ENCODE results near the gene DRD2.

DRD2 gene

DNA sequence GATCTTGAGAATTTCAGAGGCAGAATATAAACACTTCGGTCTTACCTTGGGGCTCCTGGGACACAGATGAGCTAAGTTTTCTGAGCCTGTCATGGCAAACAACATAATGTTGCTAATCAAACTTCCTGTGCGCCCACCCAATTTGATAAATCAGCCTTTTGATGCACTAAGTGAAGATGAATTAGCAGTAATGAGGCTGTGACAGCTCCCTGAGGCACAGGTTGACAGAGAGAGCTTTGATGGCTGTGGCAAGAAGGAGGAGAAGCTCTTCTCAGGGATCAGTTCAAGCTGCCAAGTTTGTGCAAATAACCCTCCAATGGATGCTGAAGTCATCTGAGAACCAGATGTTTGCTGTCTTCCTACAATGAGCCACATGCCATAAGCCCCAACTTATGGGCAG, 34.4 kb downstream of the DRD2 start:
- DNase-seq = no peak

DNA sequence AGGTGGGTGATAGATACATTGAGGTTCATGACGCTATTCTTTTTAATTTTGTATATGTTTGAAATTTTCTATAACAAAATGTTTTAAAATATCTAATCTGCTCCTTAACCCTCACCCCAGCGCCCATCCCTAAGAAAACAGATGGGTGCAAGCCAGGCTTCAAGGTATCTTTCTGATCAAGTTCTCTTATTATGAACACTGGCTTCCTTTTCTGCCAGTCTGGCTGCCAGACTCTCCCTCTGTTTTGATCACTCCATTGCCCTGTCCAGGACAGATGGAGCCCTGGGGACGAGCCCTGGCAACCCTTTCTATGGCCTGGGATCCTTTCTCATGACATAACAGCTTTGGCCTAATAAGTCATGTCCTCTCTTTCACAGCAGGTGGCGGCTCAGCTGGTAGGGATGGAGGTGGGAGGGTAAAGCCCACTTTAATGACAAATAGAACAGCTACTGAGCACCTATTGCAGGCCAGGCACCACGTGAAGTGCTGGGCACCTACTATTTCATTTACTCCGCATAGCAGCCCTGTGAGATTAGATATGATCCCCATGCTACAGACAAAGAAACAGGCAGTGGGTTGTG, 38.4 kb downstream of the DRD2 start:
- no peak for DNase-seq

DNA sequence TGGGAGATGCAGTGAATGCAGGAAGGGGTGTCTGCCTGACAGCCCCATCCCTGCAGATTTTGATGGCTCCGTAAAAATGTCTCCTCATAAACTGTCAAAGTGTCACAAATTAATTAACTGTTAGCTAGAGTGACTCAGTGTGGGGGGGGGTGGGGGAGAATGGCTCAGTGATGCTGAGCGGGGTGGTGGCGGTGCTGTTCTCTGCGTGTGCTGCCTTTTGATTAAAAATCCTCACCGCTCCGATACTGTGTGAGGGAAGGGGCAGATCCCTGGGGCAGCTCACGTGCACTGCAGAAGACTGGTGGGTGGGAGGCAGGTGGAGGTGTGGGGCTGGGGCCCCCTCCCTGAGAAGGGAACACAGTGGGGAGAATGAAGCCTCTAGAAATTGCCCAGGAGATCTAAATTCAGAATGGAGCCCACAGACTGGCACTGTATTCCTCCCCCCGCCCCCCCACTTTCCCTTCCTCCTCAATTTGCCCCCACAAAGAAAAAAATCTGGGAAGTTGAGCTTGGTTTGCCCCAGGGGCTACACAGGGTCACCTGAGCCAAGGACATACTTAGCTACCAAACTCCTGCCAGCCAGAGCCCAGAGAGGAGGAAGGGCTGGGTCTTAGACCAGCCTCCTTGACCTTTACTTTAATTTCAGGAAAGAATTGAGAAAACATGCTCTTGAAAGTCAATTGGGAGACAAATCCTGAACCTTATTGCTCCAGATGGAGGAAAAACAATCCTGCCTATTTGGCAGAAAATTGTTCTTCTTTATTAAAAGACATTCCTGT, 39.8 kb downstream of the DRD2 start:
- DNase-seq = no peak

DNA sequence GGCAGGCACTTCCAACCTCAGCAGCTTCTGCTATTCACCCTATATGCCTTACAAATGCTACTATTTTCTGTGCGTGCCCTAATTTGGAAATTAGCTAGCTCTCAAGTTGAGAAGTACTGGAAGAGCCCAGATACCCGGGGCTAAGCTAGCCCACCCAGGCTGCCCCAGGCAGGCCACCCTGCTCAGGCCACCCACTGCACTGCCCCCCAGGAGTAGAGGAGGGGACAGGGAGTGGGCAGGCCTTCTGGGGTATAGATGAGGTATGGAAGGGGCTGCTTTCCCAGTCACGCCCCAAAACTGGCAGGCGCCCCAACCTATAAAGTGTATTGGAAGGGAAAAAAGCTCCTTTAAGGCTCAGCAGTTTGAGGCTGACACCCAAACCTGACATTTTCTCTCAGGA, 43.5 kb downstream of the DRD2 start:
- DNase-seq = no peak

DNA sequence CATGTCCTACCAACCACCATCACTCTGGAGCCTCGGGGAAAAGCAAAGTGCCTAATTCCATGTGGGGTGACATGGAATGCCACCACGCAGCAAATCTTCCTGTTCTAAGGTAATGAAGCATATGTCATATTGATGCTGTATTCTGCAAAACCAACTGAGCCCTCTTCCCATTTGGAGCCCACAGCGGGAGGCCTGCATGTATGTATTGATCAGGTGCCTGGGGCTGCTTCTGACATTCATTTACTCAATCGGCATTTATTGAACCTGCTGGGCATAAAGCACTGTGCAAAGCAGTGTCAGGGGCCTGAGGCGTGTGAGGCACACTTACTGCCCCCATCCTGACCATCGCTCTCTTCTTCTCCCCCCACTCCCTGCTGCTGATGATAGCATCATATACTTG, 48.5 kb downstream of the DRD2 start:
- DNase-seq = no peak

DNA sequence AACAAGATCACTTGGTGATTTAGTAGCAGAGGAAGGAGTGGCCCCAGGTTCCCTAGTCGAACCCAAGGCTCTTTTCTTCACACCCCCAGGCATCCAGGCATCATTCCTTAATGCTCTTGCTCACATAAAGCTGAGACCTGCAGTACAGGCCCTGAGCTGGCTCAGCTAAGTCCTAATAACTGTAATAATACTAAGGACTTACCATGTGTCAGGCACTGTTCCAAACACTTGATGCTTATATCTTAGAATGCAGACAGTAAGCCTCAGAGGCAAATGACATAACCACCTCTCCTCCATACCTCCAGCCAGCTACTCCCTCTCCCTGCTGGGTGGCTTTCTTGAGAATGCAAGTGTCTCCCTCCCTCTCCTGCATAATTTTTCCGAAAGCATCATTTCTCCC, 54.4 kb downstream of the DRD2 start:
- no peak for DNase-seq

DNA sequence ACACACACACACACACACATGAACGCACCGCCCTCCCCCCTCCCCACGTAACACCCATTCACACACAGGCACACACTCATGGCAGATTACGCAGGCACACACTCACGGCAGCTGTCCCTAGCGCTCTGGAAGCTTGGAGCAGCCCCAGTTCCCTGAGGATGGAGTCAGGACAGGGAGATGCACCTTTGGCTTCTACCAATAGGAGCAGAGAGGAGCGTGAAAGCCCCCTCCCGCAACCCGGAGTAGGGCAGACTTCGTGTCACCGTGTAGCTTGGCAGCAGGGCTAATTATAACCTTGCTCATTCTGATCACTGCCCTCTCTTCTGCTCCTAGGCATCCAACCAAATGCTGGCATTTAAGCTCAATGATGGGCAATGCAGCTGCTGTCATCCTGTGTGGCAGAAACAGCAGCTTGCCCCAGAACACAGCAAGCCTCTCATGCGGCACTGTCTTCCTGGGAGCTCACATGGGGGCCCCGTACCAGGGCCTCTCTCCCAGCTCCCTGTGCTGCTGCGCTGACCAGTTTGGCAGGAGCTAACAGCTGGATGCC, 55.7 kb downstream of the DRD2 start:
- no peak for DNase-seq

DNA sequence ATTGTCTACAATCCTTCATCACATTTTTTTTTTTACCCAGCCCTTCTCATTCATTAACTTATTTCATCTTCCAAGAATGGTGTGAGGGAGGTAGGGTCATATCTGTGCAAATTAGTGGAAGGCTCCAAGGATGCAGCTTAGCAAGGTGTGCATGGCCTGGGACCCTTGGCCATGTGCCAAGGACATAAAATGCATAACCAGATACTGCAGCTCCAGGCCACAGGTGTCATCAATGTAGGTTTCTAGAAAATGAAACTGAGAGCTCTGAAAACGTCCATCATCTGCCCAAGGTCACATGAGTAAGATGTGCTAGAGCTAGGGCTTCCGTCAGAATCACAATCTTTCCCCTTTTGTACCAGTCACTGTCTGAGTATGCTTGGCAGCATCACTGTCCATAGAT, 57.8 kb downstream of the DRD2 start:
- DNase-seq = no peak

DNA sequence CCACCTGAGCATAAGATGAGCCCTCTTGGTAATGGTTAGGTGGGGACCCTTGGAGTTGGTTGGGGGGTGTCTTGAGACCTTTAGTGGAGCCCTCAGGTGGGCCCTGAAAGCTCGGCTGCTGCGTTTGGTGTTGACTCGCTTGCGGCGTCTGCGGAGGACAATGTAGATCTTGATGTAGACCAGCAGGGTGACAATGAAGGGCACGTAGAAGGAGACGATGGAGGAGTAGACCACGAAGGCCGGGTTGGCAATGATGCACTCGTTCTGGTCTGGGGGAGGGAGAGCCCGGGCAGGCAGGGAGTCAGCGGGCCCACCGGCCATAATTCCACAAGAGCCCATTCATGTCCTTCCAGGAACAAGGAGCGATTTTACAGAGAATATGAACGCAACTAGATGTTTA, 59.9 kb downstream of the DRD2 start:
- DNase-seq = no peak

DNA sequence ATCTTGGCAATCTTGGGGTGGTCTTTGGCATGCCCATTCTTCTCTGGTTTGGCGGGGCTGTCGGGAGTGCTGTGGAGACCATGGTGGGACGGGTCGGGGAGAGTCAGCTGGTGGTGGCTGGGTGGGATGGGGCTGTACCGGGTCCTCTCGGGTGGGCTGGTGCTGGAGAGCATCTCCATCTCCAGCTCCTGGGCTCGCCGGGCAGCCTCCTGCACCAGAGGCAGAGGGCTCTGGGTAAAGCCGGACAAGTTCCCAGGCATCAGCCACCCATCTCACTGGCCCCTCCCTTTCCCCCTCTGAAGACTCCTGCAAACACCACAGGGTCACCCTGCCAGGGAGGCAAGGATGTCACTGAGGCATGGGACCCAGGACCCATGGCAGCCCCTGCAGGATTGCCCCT, 62.5 kb downstream of the DRD2 start:
- DNase-seq = no peak

DNA sequence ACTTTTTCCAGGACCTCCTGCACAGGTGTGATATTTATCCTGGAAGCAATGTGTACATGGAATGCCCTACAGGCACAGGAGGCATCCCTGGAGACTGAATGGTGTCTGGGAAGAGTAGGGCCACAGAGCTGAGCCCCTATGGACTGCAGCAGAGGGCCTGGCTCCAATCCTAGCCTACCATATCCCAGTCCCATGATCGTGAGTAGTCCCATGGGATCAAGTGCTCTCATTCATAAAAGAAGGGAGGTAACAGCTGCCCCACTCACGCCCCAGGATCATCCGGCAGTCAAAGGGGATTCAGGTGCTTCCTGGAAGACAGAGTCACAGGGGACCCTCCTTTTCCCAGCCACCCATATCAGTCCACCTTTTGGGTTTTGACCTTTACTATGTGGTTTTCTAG, 63.7 kb downstream of the DRD2 start:
- DNase-seq = no peak

DNA sequence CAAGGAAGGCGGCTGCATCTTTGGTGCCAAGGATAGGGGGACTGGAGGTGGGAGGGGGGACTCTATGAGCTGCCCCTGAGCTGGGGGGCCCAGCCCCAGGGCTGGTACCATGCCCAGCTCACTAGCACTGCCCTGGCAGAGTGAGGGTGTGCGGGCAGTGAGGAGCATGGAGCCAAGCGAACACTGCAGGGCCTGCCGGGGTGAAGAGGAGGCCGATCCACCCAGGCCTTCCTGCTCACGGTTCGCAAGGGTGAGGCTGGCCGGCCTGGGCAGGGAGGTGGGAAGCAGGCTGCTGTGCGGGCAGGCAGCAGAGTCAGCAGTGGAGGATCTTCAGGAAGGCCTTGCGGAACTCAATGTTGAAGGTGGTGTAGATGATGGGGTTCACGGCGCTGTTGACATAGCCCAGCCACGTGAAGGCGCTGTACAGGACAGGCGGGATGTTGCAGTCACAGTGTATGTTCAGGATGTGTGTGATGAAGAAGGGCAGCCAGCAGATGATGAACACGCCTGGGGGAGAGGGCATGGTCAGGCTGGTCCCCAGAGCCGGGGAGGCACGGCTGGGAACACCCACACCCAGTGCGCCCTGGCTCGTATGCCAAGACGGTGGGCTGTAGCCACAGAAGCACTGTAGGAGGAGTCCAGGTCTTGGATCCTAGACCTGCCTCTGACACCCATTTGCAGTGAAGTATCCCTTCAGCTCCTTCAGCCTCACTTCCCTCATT, 64.6 kb downstream of the DRD2 start:
- no peak for DNase-seq

DNA sequence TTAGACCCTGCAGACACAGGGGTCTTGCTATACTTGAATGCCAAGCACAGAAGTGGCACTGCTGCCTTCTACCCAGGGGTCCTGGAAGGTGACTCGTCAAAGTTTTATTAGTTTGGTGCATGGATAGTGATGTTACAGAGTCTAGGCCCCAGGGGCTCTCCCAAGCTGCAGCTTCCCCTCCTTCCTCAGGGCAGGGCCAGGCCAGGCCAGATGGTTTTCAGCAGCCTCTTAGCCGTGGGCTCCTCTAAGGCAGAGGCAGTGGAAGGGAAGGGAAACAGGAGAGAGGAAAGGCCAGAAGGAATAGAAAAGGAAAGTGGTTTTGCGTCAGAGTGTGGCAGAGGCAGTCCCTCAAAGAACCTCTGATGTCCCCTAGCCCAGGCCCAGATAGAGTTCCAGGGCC, 65.7 kb downstream of the DRD2 start:
- no peak for DNase-seq

DNA sequence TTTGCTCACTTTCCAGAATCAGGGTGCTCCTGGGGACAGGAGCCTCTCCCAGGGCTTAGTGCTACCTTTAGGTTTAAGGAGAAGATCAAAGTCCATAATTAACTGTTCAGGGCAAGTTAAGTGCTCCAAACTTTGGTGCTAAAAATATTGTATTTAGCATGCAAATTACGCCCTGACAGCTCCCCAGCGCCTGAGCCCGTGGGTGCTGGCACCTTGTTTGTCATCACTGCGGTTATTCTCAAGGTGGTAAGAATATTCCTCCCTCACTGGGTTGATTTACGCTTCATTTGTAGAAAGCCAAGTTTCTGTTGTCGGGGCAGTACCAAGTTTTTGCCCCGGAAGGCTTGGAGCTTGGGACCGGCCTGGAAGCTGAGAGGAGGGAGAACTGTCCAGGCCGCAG, 66.3 kb downstream of the DRD2 start:
- DNase-seq = no peak

DNA sequence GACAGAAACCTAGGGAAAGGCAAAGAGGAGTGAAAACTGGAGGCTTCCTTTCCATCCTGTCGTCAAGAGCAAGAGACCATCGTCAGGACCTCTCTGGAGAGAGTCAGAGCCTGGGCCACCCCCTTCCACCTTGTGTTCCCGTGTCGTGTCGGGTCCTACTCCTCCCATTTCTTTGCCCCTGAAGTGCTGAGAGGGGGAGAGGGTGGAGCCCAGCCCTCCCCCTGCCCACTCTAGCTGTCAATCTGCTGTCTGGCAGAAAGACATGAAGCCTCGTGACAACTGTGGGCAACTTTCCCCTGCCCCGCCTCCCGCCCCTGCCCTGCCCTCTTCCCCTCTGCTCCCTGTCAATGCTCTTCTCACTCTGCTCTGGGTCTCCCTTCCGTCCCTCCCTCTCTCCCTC, 67.0 kb downstream of the DRD2 start:
- DNase-seq = no peak

DNA sequence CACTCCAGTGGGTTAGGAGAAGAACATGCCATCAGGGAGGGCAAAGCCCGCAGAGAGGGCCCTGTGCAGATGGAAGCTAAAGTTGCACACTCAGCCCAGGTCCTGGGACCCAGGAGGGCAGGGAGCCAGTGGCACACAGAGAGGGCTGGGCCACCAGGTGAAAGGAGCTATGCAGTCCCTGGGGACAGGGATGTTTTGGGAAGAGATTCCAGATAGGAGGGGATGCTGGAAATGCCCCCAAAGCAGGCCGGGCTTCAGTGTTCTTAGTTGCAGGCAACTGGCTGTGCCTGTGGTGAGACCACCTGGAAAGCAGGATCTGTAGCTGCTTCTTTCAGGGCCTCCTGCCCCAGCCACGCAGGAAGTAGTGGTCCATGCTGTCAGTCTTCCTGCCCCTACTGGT, 68.0 kb downstream of the DRD2 start:
- no peak for DNase-seq

DNA sequence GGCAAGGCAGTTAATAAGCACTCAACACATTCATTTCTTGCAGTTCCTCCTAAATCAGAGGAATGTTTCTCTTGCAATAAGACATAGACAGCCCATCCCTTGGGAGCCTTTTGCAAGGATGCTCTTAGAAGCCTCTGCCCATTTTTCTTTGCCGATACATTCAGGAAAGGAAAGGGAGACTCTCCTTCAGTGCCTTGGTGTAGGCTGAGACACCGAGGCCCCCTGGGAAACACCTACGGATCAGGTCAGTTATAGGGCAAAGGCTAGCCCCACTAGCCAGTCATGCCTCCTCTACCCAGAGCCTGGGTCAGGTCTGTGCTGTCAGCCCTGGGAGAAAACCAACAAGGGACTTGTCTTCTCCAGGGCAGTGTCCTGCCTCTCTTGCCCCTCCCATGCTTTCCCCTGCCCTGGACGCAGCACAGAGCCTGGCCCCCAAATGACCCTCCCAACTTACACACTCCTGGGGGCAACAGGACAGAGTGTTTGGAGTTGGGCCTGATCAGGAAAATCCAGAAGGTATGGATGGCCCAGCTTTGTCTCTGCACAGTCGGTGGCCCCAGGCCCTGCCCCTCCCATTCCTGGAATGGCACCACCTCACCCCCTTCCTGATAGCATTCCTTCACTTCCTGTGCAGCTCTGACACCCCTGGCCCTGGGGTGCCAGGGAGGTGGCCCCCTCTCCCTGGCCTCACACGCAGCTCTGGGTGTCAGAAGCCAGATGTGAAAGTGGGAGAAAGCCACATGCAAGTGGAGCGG, 69.3 kb downstream of the DRD2 start:
- no peak for DNase-seq

DNA sequence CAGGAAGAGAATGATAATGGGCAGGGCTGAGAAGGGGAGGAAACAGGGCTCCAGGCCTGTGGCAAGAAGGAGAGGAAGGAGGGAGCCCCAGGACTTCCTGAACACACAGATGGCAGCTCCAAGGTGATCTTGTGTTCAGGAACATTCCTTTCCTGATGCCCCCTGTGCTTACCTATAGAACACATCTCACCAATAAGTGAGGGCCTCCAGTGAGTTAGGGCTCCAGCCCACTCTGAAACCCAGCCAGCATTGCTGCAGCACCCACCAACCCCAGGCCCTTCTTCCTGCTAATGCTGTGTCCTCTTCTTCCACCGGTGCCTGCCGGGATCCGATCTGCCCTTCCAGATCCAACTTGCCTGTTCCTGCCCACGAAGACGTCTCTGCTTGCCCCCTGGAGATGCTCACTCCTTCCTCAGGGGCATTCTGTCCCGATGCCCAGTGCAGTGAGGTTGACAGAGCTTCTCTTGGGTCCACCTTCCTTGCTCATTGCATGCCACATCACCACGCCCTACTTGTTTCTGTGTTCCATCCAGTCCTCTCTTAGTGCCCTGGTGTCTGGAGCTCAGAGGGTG, 70.3 kb downstream of the DRD2 start:
- no peak for DNase-seq

DNA sequence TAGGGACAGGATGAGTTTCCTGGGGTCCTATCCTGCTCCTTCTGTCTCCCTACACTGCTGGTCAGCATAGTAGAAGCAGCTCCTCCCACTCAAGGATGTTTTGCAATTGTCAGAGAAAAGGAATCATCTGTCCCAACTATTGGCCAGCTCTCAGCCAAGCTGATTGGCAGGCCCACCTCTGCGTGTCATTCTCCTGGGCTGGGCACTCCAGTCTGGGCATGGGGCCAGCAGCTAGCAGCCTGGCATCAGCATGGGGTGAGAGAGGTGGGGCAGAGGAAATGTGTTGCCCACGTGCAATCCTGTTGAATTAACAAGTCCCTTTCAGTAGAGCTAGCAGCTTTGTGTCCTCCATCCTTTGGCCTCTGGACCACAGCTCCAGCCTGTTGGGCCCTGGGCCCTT, 73.5 kb downstream of the DRD2 start:
- DNase-seq = no peak

DNA sequence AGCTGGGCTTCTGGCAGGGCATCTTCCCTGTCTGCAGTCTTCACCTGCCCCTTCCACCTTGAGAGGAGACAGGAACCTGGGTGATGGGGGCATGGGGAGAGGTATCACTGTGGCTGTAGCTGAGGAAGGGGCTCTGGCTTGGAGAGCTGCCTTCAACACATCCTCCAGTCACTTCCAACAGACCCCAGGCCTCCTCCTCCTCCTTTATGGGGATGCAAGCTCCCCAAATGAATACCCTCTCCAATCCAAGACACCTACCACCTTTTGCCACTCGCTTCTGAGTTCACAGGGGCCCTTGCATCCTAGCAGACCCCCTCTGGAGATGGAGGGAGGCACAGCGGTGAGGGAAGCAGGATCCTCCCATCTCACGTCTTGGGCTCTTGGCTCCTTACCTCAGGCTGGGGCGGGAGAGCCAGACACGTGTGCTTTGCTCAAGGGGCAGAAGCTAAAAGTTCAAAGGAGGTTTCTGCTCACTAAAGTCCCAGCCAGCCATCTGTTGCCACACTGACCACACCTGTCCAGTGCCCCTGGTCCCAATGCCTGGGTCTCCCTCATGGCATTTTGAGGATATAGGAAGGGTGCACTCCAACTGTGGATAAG, 74.5 kb downstream of the DRD2 start:
- no peak for DNase-seq

DNA sequence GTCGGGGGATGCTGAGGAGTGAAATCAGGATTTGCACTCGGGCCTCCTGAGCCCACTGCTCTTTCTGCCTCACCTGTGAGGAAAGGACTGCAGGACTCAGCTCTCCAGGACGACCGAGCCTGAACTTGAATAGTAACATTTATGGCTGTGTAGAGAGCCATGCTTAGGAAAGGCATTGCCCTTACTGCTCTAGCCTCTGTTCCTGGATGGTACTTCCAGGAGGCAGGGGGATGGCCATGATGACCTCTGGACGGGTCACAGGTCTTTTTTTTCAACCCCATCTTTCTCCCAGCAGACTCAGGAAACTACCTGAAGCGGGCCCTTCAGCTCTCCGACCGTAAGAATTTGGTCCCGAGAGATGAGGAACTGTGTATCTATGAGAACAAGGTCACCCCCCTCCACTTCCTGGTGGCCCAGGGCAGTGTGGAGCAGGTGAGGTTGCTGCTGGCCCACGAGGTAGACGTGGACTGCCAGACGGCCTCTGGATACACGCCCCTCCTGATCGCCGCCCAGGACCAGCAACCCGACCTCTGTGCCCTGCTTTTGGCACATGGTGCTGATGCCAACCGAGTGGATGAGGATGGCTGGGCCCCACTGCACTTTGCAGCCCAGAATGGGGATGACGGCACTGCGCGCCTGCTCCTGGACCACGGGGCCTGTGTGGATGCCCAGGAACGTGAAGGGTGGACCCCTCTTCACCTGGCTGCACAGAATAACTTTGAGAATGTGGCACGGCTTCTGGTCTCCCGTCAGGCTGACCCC, 76.3 kb downstream of the DRD2 start:
- no peak for DNase-seq

DNA sequence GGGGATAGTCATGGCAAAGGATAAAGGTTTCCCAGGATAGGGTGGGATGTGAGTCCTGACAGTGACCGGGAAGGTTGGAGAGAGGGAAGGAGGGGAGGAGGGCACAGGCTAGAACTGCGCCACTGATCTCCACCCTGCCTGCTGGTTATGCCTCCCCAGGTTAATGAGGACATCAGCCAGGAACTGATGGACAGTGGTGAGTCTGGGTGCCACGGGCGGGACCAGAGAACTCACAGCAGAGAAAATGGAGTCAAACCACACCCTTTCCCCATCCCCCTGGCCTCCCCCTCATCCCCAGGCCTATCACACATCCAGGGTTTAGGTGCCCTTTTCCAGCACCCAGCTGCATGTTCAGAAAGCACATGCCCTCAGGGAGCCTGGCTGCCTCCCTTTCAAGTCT, 77.4 kb downstream of the DRD2 start:
- no peak for DNase-seq

Measured in activated CD8-positive, alpha-beta memory T cell treated with anti-CD3 and anti-CD28 coated beads for 24 hours (primary cell).